CD4-positive, alpha-beta T cell treated with Interleukin-2 at 100 ng/mL for 4 hours (primary cell): ENCODE data around the gene ANO3.
"Not testable (repeated sequence)": the region's sequence is repeated elsewhere in the genome, so short reads cannot be mapped to it uniquely, and the experiment has no call there.

Experiments
- DNase-seq: peaks from one replicate; pipeline ENCODE4 v3.0.0-alpha.2; 2020; ENCODE audit warnings: low spot score

The ANO3 gene

DNA sequence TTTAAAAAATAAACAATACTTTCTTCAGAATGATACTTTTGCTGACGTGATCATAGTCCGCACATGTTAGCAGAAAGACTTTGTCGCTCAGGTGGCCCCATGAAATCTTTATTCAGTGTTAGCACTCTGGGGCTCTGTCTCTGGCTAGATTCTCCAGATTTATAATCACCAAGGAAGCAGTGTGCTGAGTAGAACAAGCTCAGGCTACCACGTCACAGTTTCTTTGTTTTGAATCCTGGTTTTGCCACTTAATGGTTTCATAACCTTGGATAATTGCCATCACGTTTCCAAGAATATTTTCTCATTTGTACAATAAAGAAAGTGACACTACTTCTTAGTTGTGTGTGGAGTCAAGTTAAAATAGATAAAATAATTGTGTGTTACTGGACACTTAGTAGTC lies 244.0 kb downstream of the ANO3 start:
- DNase-seq, result no peak

- no peak for DNase-seq
Measured at GRCh38 chr11:26578998-26579661, 247.2 kb downstream of the ANO3 start.

- no peak for DNase-seq
Measured at GRCh38 chr11:26579683-26580082, 247.8 kb downstream of the ANO3 start.

DNA sequence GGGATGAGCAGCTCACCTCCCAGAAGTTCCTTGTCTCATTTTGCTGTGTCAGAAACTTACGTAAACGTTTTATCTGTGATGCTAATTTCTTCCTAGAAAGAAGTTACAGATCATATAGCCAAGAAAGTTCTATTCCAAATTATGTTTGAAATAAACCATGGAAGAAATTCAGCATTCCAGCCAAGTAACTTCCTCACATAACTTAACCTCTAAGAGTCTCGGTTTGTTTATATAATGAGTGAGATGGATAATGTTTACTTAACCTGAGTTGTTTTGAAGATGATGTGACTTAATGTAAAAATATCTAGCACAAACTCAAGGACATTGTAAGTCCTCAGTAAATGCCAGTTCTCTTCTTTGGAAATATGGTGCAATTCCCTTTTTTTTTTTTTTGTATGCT lies 249.0 kb downstream of the ANO3 start:
- DNase-seq, result no peak

DNA sequence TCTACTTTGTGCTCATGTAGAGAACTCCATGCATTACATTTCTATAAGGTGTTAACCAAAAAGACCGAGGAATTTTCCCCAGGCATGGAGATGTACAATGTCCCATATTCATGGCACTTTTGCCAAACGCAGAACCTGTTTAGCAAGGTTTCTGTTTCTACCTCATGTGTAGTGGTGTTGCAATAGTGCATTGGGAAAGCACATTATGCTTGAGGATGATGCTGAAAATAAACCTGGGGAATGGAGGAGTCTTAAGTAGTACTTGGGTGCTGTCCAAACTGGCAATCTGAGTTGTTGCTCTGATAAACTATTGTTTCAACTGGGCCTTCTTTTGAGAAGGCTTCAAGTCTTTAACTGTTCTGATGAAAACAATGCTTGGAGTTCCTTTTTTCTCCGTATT lies 251.6 kb downstream of the ANO3 start:
- no peak for DNase-seq

- DNase-seq, result no peak
Measured at GRCh38 chr11:26584818-26585217, 252.9 kb downstream of the ANO3 start.

GRCh38 chr11:26587073-26587472 lies 255.1 kb downstream of the ANO3 start:
- DNase-seq, result no peak

GRCh38 chr11:26593691-26594090 lies 261.8 kb downstream of the ANO3 start:
- no peak for DNase-seq

- DNase-seq, result not testable (repeated sequence)
Measured at GRCh38 chr11:26595207-26595865, 263.4 kb downstream of the ANO3 start.

- DNase-seq, result not testable (repeated sequence)
Measured at GRCh38 chr11:26597049-26597689, 265.2 kb downstream of the ANO3 start.

- DNase-seq, result no peak
Measured at GRCh38 chr11:26597899-26598298, 266.0 kb downstream of the ANO3 start.

DNA sequence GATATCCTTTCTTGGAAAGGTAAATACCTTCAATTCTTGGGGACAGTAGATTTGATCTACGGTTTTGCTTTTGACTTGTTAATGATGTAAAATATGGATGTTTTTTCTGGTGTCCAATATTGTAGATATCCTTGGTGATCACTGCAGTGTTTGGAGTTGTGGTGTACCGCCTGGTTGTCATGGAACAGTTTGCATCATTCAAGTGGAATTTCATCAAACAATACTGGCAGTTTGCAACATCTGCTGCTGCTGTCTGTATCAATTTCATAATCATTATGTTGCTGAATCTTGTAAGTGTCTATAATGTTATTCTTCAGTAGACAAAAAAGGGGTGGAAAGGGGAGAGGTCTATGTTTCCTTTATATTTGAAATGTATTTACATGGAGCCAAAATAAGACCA lies 267.5 kb downstream of the ANO3 start:
- DNase-seq, result no peak

- no peak for DNase-seq
Measured at GRCh38 chr11:26599876-26600434, 268.0 kb downstream of the ANO3 start.

- DNase-seq, result no peak
Measured at GRCh38 chr11:26607725-26608506, 276.0 kb downstream of the ANO3 start.

- no peak for DNase-seq
Measured at GRCh38 chr11:26608507-26609146, 276.7 kb downstream of the ANO3 start.

DNA sequence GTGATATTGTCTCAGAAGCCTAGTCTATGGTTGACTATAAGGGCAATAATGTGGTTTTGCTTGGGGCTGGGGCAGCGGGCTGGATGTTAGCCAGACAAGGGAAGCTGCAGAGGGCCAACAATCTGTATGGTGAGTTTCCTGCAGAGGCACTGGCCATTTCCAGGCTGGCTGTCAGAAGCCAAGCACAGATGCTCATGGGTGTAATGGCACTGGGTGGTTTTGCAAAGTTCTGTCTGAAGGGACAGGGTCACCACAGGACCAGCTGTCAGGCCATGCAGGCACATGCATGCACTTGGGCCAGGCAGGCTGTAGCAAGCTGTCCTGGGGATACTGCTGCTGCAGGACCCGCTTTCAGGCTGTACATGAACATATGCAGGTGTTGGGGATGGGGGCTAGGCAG lies 281.8 kb downstream of the ANO3 start:
- no peak for DNase-seq

- no peak for DNase-seq
Measured at GRCh38 chr11:26618441-26618840, 286.5 kb downstream of the ANO3 start.

- no peak for DNase-seq
Measured at GRCh38 chr11:26620282-26621045, 288.5 kb downstream of the ANO3 start.

DNA sequence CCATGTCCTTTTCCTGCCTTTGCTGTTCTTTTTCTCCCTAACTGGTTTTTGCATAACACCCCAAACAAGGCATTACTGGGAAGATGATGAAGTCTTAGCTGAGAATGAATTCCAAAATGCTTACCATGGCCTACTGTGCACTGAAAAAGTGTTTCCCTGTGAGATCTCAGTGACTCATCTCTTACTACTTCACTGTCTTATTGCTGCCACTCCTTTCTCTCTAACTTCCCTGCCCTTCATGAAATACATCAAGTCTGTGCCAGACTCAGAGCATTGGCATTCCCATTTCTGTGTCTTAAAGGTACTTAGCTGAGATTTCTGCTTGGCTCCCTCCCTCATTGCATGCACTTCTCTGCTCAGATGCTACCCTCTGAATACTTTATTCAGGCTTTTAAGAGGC lies 289.2 kb downstream of the ANO3 start:
- no peak for DNase-seq

DNA sequence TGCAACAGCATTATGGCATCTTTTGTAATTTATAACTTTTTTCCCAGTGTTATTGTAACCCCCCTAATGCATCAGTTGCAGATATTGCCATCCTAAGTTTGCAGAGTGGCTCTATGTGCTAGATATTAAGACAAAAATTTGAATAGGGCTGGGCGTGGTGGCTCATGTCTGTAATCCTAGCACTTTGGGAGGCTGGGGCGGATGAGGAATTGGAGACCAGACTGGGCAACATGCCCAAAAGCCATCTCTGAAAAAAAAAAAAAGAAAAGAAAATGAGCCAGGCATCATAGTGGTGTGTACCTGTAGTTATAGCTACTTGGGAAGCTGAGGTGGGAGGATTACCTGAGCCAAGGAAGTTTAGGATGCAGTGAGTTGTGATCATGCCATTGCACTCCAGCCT lies 290.3 kb downstream of the ANO3 start:
- no peak for DNase-seq

- DNase-seq, result no peak
Measured at GRCh38 chr11:26623076-26623659, 291.2 kb downstream of the ANO3 start.
